Mesenchymal stem cell (in vitro differentiated cells and primary cell): Measurements from ENCODE around the gene SLC6A3.

Experiments
- DNase-seq: peaks from one replicate; pipeline ENCODE4 v3.0.0-alpha.2; 2013
- H2AFZ ChIP-seq: one replicate; pipeline ENCODE4 v1.6.1; 2013; ENCODE audit warnings: low read depth, mild to moderate bottlenecking, control low read depth, inconsistent platforms, low read length, moderate library complexity
- H2AK5ac ChIP-seq: 2 replicates; pipeline ENCODE4 v1.6.1; 2013; ENCODE audit warnings: low read length, moderate library complexity, mild to moderate bottlenecking, inconsistent platforms; ENCODE audit not compliant: severe bottlenecking
- H2BK120ac ChIP-seq: one replicate; pipeline ENCODE4 v1.6.1; 2013; ENCODE audit warnings: low read depth, mild to moderate bottlenecking, inconsistent platforms, low read length, moderate library complexity
- H2BK12ac ChIP-seq, 2 experiments: one replicate each; pipeline ENCODE4 v1.6.1; 2013; ENCODE audit warnings: inconsistent platforms in 2 of 2, low read length in 2 of 2, mild to moderate bottlenecking in 2 of 2, moderate library complexity in 2 of 2, control low read depth in 1 of 2
- H2BK15ac ChIP-seq: one replicate; pipeline ENCODE4 v1.6.1; 2013; ENCODE audit warnings: mild to moderate bottlenecking, low read depth, inconsistent platforms; ENCODE audit not compliant: poor library complexity, severe bottlenecking
- H2BK5ac ChIP-seq: 2 replicates; pipeline ENCODE4 v1.6.1; 2013; ENCODE audit warnings: low read depth, mild to moderate bottlenecking, low read length, control low read depth, inconsistent platforms; ENCODE audit not compliant: poor library complexity, severe bottlenecking
- H3K14ac ChIP-seq, 2 experiments: one replicate each; pipeline ENCODE4 v1.6.1; 2013; ENCODE audit warnings: inconsistent platforms in 2 of 2, low read length in 2 of 2, control low read depth in 1 of 2, mild to moderate bottlenecking in 1 of 2, moderate library complexity in 1 of 2
- H3K18ac ChIP-seq, 2 experiments: one replicate each; pipeline ENCODE4 v1.6.1; 2013; ENCODE audit warnings: inconsistent platforms in 2 of 2, low read length in 2 of 2, control low read depth in 1 of 2, low read depth in 1 of 2, mild to moderate bottlenecking in 1 of 2
- H3K23ac ChIP-seq, 2 experiments: one replicate each; pipeline ENCODE4 v1.6.1; 2013; ENCODE audit warnings: inconsistent platforms in 2 of 2, low read length in 2 of 2, mild to moderate bottlenecking in 2 of 2, moderate library complexity in 2 of 2, control low read depth in 1 of 2
- H3K27ac ChIP-seq: 2 replicates; pipeline ENCODE4 v1.5.1; 2013; ENCODE audit warnings: mild to moderate bottlenecking, moderate library complexity, low read length, control low read depth, inconsistent platforms; ENCODE audit not compliant: poor library complexity, severe bottlenecking
- H3K27me3 ChIP-seq, 2 experiments: 2 replicates each; pipeline versions ENCODE4 v1.6.1 to v1.7.0; 2013; ENCODE audit warnings: low read length in 2 of 2, mild to moderate bottlenecking in 2 of 2, moderate library complexity in 2 of 2, control low read depth in 1 of 2, inconsistent platforms in 1 of 2; ENCODE audit not compliant: control insufficient read depth in 1 of 2, insufficient read depth in 1 of 2
- H3K36me3 ChIP-seq, 2 experiments: 2 replicates each; pipeline versions ENCODE4 v1.6.1 to v1.7.0; 2013; ENCODE audit warnings: low read length in 2 of 2, control low read depth in 1 of 2, inconsistent platforms in 1 of 2, low read depth in 1 of 2, mild to moderate bottlenecking in 1 of 2; ENCODE audit not compliant: insufficient read depth in 2 of 2, control insufficient read depth in 1 of 2
- H3K4ac ChIP-seq, 2 experiments: one replicate each; pipeline ENCODE4 v1.6.1; 2013; ENCODE audit warnings: inconsistent platforms in 2 of 2, low read length in 2 of 2, mild to moderate bottlenecking in 2 of 2, moderate library complexity in 2 of 2, control low read depth in 1 of 2, low read depth in 1 of 2
- H3K4me1 ChIP-seq: 2 replicates; pipeline ENCODE4 v1.6.1; 2013; ENCODE audit warnings: low read depth, low read length, control low read depth; ENCODE audit not compliant: control insufficient read depth, insufficient read depth
- H3K4me2 ChIP-seq: 2 replicates; pipeline ENCODE4 v1.6.1; 2013; ENCODE audit warnings: low read length, mild to moderate bottlenecking, inconsistent platforms; ENCODE audit not compliant: poor library complexity, severe bottlenecking
- H3K4me3 ChIP-seq, 2 experiments: 2 replicates each; pipeline versions ENCODE4 v1.5.1 to v1.7.0; 2013; ENCODE audit warnings: low read length in 2 of 2, mild to moderate bottlenecking in 2 of 2, control low read depth in 1 of 2, low read depth in 1 of 2; ENCODE audit not compliant: insufficient read depth in 1 of 2
- H3K79me1 ChIP-seq: replicated peaks from 2 replicates; pipeline ENCODE4 v1.6.1; 2013; ENCODE audit warnings: mild to moderate bottlenecking, control low read depth, low read length, inconsistent platforms; ENCODE audit not compliant: poor library complexity, severe bottlenecking
- H3K9ac ChIP-seq: 2 replicates; pipeline ENCODE4 v1.7.0; 2013; ENCODE audit warnings: mild to moderate bottlenecking, low read length, moderate library complexity
- H3K9me3 ChIP-seq: 2 replicates; pipeline ENCODE4 v1.7.0; 2013; ENCODE audit warnings: mild to moderate bottlenecking, low read length; ENCODE audit not compliant: control insufficient read depth
- H4K8ac ChIP-seq: one replicate; pipeline ENCODE4 v1.6.1; 2013; ENCODE audit warnings: inconsistent platforms, mild to moderate bottlenecking, low read length, moderate library complexity
- H4K91ac ChIP-seq: one replicate; pipeline ENCODE4 v1.6.1; 2013; ENCODE audit warnings: mild to moderate bottlenecking, low read length, inconsistent platforms
- WGBS: methylation state at CpG from one replicate; pipeline ENCODE4 v1.1.7; 2013; ENCODE audit warnings: mixed read lengths; 5-methylcytosine and 5-hydroxymethylcytosine counted together

The SLC6A3 gene

GRCh38 chr5:1415626-1416360, 29.4 kb downstream of the SLC6A3 start:
- H3K9me3 ChIP-seq = no peaks in the 10 kb centered on the region
- H2BK120ac ChIP-seq = no peak overlapping the region
- DNase-seq = no peak
- no peak overlapping the region for H2BK5ac ChIP-seq
- no peak overlapping the region for H2AK5ac ChIP-seq
- no peak overlapping the region for H3K4me3 ChIP-seq
- H3K9ac ChIP-seq = no peak overlapping the region
- H3K4ac ChIP-seq = no peak overlapping the region
- no peak overlapping the region for H3K14ac ChIP-seq
- no peak overlapping the region for H2BK12ac ChIP-seq
- H2BK15ac ChIP-seq = no peak overlapping the region
- WGBS = 82% methylated on average over 22 of the region's 22 CpGs
- H3K4me1 ChIP-seq = no peaks in the 10 kb centered on the region
- H4K8ac ChIP-seq = no peak overlapping the region
- no peaks in the 10 kb centered on the region for H3K36me3 ChIP-seq
- no peak overlapping the region for H3K18ac ChIP-seq
- H3K27ac ChIP-seq = no peak overlapping the region
- no peaks in the 10 kb centered on the region for H3K79me1 ChIP-seq
- peaks cover 4 to 47% of the 10 kb centered on the region in 2 experiments for H3K27me3 ChIP-seq
- H3K4me2 ChIP-seq = no peak overlapping the region
- no peak overlapping the region for H2AFZ ChIP-seq
- no peak overlapping the region for H3K23ac ChIP-seq
- no peak overlapping the region for H4K91ac ChIP-seq

- H3K4me2 ChIP-seq = no peak overlapping the region
- H3K4ac ChIP-seq = no peak overlapping the region
- H2BK5ac ChIP-seq = no peak overlapping the region
These were observed 30.2 kb downstream of the SLC6A3 start for GRCh38 chr5:1415059-1415425.

GRCh38 chr5:1414311-1415058, 30.8 kb downstream of the SLC6A3 start:
- no peak overlapping the region for H3K4me2 ChIP-seq
- no peak overlapping the region for H2BK5ac ChIP-seq
- H3K27me3 ChIP-seq = peaks cover 4 to 51% of the 10 kb centered on the region in 2 experiments
- no peak overlapping the region for H2AFZ ChIP-seq
- H3K79me1 ChIP-seq = no peaks in the 10 kb centered on the region
- H3K4ac ChIP-seq = no peak overlapping the region
- no peak overlapping the region for H3K27ac ChIP-seq
- no peak overlapping the region for H2BK15ac ChIP-seq
- no peaks in the 10 kb centered on the region for H3K4me1 ChIP-seq
- no peak overlapping the region for H3K14ac ChIP-seq
- no peak overlapping the region for H4K8ac ChIP-seq
- H3K18ac ChIP-seq = no peak overlapping the region
- H3K4me3 ChIP-seq = no peak overlapping the region
- 77% methylated on average over 26 of the region's 27 CpGs for WGBS
- H2BK12ac ChIP-seq = no peak overlapping the region
- no peak overlapping the region for H3K9ac ChIP-seq
- H3K23ac ChIP-seq = no peak overlapping the region
- no peaks in the 10 kb centered on the region for H3K36me3 ChIP-seq
- H2AK5ac ChIP-seq = no peak overlapping the region
- H2BK120ac ChIP-seq = no peak overlapping the region
- DNase-seq = no peak
- no peaks in the 10 kb centered on the region for H3K9me3 ChIP-seq
- no peak overlapping the region for H4K91ac ChIP-seq

More at GRCh38 chr5:1415059-1415425, 30.2 kb downstream of the SLC6A3 start:
- no peak overlapping the region for H3K27ac ChIP-seq
- peaks cover 4 to 49% of the 10 kb centered on the region in 2 experiments for H3K27me3 ChIP-seq
- no peaks in the 10 kb centered on the region for H3K79me1 ChIP-seq
- H3K23ac ChIP-seq = no peak overlapping the region
- no peak overlapping the region for H2BK12ac ChIP-seq
- no peaks in the 10 kb centered on the region for H3K9me3 ChIP-seq
- H3K18ac ChIP-seq = no peak overlapping the region
- H3K14ac ChIP-seq = no peak overlapping the region
- H3K4me3 ChIP-seq = no peak overlapping the region
- no peak overlapping the region for H3K9ac ChIP-seq
- WGBS = 82% methylated on average over 13 of the region's 13 CpGs
- H2BK120ac ChIP-seq = no peak overlapping the region
- no peak overlapping the region for H2AFZ ChIP-seq
- no peaks in the 10 kb centered on the region for H3K36me3 ChIP-seq
- no peak overlapping the region for H2AK5ac ChIP-seq
- H4K8ac ChIP-seq = no peak overlapping the region
- no peak overlapping the region for H4K91ac ChIP-seq
- no peaks in the 10 kb centered on the region for H3K4me1 ChIP-seq
- peak overlapping the region; percentile 35 for H2BK15ac ChIP-seq
- DNase-seq = no peak

GRCh38 chr5:1413611-1414241, 31.5 kb downstream of the SLC6A3 start:
- Histone ChIP-seq H3K18ac (no peak overlapping the region), H3K27me3 (peaks cover 4 to 51% of the 10 kb centered on the region in 2 experiments), H3K4me2 (no peak overlapping the region), H2BK15ac (no peak overlapping the region), H3K14ac (no peak overlapping the region), H2BK5ac (no peak overlapping the region), H3K27ac (no peak overlapping the region), H3K36me3 (no peaks in the 10 kb centered on the region), H3K23ac (no peak overlapping the region), H2BK12ac (no peak overlapping the region), H4K8ac (no peak overlapping the region), H3K9ac (no peak overlapping the region), H3K4ac (no peak overlapping the region), H3K9me3 (no peaks in the 10 kb centered on the region), H4K91ac (no peak overlapping the region), H2AFZ (no peak overlapping the region), H2AK5ac (no peak overlapping the region), H3K4me1 (no peaks in the 10 kb centered on the region), H2BK120ac (no peak overlapping the region), H3K79me1 (no peaks in the 10 kb centered on the region), H3K4me3 (no peak overlapping the region)
- no peak for DNase-seq
- 82% methylated on average over 23 of the region's 23 CpGs for WGBS
